Kidney epithelial cell (primary cell): ENCODE results near the gene GAB2. TPM values are rescaled to one million over a fixed set of nuclear protein-coding genes. Genes with fewer than 3 reads are reported as not detected.

ENCODE experiments used
- DNase-seq: peaks from one replicate; pipeline ENCODE4 v3.0.0-alpha.2; 2010; ENCODE audit warnings: low read depth
- H3K27me3 ChIP-seq: 2 replicates; pipeline ENCODE4 v1.6.0; 2011; ENCODE audit warnings: low read length; ENCODE audit not compliant: control insufficient read depth, insufficient read depth
- H3K36me3 ChIP-seq: 2 replicates; pipeline ENCODE4 v1.5.1; 2011; ENCODE audit warnings: low read length; ENCODE audit not compliant: control insufficient read depth, insufficient read depth
- H3K4me3 ChIP-seq: 2 replicates; pipeline ENCODE4 v1.5.1; 2011; ENCODE audit warnings: low read depth, mild to moderate bottlenecking, control low read depth, low read length
- CTCF ChIP-seq: IDR thresholded peaks from 2 replicates; pipeline ENCODE4 v1.5.1; 2011; ENCODE audit warnings: mild to moderate bottlenecking, moderate library complexity, low read length, control low read depth, inconsistent platforms; ENCODE audit not compliant: insufficient read depth, poor library complexity, severe bottlenecking
- total RNA-seq: library from RNA; depleted of rRNA; stranded (reverse); fragments of >200 nt; gene quantifications from 2 replicates; pipeline ENCODE4 v1.2.3, GENCODE V29; 2015

GAB2 gene
- total RNA-seq, 1 donor from 2014 or later, result 13.1 TPM

DNA sequence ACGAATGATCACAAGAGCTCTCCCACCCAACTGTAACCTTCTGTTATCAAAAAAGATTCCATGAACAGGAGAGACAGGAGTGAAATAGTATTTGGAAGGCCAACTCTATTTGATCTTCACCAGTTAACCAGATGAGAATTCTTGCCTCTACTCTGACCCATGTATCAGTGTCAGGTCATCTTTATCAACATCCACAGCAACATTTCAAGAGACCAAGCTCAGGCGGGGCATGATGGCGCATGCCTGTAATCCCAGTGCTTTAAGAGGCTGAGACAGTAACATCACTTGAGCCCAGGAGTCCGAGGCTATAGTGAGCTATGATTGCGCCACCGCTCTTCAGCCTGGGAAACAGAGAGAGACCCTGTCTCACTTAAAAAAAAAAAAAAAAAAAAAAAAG, 62.3 kb downstream of the GAB2 start:
- no peaks in the 10 kb centered on the region for H3K27me3 ChIP-seq
- no peaks in the 10 kb centered on the region for H3K36me3 ChIP-seq
- no peak for TF ChIP-seq CTCF
- no peak overlapping the region for H3K4me3 ChIP-seq
- no peak for DNase-seq

DNA sequence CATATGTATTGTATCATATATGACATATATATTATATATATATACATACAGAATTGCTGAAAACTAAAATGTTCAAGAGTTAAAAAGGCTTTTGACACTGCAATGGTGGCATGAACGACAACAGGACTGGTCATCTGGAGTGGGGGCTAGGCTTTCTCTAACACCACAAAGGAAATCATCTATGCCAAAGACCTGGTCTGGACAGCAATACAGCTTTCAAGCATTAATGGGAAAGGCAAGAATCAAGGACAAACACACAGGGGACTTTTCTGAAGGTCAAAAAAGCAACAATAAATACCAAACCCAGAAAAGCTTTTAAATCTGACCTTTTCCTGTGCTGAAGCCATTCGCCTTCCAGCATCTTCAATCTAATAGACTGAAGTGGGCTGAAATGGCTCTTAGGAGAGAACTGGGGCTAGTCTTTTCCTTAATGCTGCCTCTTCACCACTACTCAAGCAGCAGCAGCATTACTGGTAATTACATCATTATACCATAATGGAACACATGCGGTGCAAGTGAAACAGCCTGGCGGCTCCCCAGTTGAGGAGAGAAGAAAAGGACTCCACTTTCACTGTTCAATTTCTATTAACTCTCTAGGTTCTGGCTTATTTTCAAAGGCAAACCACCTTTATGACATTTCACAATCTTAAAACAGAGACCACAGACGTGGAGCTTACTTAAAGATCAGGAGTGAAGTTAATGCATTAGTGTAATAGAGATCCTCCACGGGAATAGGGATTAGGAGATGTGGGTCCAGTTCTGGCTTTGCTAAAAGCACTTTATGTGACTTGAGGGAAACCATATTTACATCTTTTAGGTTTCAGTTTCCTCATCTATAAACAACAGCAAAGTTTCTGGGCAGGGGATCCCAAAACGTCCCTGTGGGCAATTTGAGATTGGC, 63.0 kb downstream of the GAB2 start:
- no peak for TF ChIP-seq CTCF
- no peak for DNase-seq
- Histone ChIP-seq H3K4me3 (no peak overlapping the region), H3K36me3 (no peaks in the 10 kb centered on the region), H3K27me3 (no peaks in the 10 kb centered on the region)

- Histone ChIP-seq H3K27me3 (no peaks in the 10 kb centered on the region), H3K36me3 (no peaks in the 10 kb centered on the region), H3K4me3 (no peak overlapping the region)
- DNase-seq, result no peak
- no peak for TF ChIP-seq CTCF
Measured at GRCh38 chr11:78351979-78352841, 65.4 kb downstream of the GAB2 start.

- no peaks in the 10 kb centered on the region for H3K36me3 ChIP-seq
- no peak for TF ChIP-seq CTCF
Measured at GRCh38 chr11:78351193-78351592, 66.4 kb downstream of the GAB2 start.

GRCh38 chr11:78350646-78351165, 66.9 kb downstream of the GAB2 start:
- DNase-seq, result no peak
- Histone ChIP-seq H3K36me3 (no peaks in the 10 kb centered on the region), H3K27me3 (no peaks in the 10 kb centered on the region), H3K4me3 (no peak overlapping the region)
- no peak for TF ChIP-seq CTCF

More at GRCh38 chr11:78351193-78351592, 66.4 kb downstream of the GAB2 start:
- no peak for DNase-seq
- H3K27me3 ChIP-seq, result no peaks in the 10 kb centered on the region
- H3K4me3 ChIP-seq, result no peak overlapping the region
